ENCODE measurements around the gene ERG. TPM values are rescaled to one million over a fixed set of nuclear protein-coding genes. Genes with fewer than 3 reads are reported as not detected.

ERG gene
- total and polyA plus RNA-seq, 2 donors: 3.9 to 5.8 TPM

DNA sequence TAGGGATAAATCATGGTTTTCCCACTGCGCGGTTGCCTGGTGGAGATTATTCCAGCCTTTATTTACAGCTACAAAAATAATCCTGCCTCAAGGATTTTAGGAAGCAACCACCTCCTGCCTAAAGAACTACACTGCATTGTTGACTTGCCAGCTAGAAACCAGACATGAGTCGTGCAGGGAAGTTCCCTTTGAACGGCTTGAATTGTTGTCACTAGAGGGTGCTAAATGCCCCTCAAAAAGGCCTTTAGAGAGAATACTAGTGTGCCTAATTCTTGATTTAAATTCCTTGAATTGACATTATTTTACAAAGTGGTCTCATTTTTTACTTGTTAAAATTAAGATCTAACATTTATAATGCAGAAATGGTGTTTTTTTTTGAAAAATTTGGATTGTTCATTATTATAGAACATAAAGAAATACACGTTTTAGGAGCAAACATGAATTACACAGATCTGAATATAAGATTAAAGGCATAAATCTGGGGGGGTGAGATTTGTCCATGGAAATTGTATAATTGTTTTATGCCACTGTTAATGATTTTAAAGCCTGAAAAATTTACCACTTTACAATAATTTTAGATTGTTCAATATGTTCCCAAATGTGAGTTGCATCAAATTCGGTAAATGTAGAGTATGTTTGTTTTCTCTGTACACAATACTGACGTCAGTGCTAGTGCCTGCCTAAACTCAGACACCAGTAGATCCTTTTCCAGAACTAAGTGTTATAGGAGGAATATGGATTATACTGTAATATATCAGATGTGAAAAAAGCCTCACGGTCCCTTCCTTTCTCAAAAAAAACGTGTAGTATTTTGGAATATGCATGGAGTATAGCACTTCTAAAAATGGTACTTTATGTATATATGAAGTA is 7.6 kb upstream of the ERG start:
- no peak overlapping the region for H3K4me3 ChIP-seq (ENCODE audit: low read length in 2 of 2)
- 48% methylated on average over 9 of the region's 9 CpGs for whole genome bisulfite sequencing
- H3K27me3 ChIP-seq (ENCODE audit: control insufficient read depth in 2 of 2, insufficient read depth in 1 of 2, low read length in 1 of 2): no peaks in the 10 kb centered on the region
- H3K36me3 ChIP-seq (ENCODE audit: control insufficient read depth in 2 of 2, insufficient read depth in 2 of 2, low read length in 1 of 2): no peaks in the 10 kb centered on the region
- H3K4me1 ChIP-seq (ENCODE audit: control insufficient read depth in 2 of 2, insufficient read depth in 2 of 2, low read length in 2 of 2): peaks cover 9% of the 10 kb centered on the region in 2 donors
- peaks cover 0 to 3% of the 10 kb centered on the region in 2 donors for H3K9me3 ChIP-seq (ENCODE audit: control insufficient read depth in 2 of 2, insufficient read depth in 1 of 2, low read length in 1 of 2)
- DNase-seq (ENCODE audit: low read depth in 6 of 9, low spot score in 9 of 9): peak in 8 of 9 donors; percentile 36 to 85 (median 52)
- H3K27ac ChIP-seq (ENCODE audit: low read depth in 1 of 2, low read length in 1 of 2): no peak overlapping the region

DNA sequence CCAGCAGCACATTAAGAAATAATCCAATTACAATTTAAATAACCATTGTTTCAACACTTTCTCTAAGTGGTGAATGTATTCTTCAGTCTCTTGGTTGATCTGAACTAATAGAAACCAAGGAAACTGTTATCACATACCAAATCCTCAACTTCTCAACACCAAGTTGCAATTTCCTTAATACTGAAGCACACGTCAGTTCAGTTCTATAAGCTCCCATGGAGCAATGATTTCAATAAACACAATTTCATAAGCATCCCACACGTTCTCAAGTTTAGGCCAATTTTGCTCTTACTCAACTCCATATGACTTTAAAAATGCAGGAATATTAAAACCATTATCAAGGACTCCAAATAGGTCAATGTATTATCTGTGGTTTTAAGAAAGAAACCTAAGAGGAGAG is 5.8 kb upstream of the ERG start:
- H3K9me3 ChIP-seq (ENCODE audit: control insufficient read depth in 2 of 2, insufficient read depth in 1 of 2, low read length in 1 of 2): peaks cover 0 to 3% of the 10 kb centered on the region in 2 donors
- H3K27ac ChIP-seq (ENCODE audit: low read depth in 1 of 2, low read length in 1 of 2): no peak overlapping the region
- H3K4me3 ChIP-seq (ENCODE audit: low read length in 2 of 2): no peak overlapping the region
- WGBS: 97% methylated on average over 2 of the region's 2 CpGs
- DNase-seq (ENCODE audit: low read depth in 6 of 9, low spot score in 9 of 9): no peak
- H3K36me3 ChIP-seq (ENCODE audit: control insufficient read depth in 2 of 2, insufficient read depth in 2 of 2, low read length in 1 of 2): no peaks in the 10 kb centered on the region
- no peaks in the 10 kb centered on the region for H3K27me3 ChIP-seq (ENCODE audit: control insufficient read depth in 2 of 2, insufficient read depth in 1 of 2, low read length in 1 of 2)
- peaks cover 9% of the 10 kb centered on the region in 2 donors for H3K4me1 ChIP-seq (ENCODE audit: control insufficient read depth in 2 of 2, insufficient read depth in 2 of 2, low read length in 2 of 2)

DNA sequence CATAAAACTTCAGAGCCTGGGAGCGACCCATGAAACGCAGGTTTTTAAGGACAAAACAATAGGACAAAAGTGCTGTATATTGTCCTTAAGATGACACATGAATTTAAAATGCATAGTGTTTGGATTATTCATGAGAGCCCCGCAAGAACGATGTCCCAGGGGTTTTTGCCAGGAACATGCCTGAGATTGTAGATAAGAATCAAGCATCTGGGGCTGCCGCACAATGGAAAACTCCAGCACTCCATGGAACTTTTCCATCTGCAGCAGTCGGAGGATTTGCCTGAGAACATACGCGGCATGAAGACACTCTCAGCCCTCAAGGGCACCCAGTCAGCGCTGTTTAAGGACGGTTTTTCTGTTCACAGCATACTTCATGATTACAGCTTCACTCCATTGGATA is 5.3 kb upstream of the ERG start:
- Histone ChIP-seq H3K4me3 (ENCODE audit: low read length in 2 of 2) (no peak overlapping the region), H3K4me1 (ENCODE audit: control insufficient read depth in 2 of 2, insufficient read depth in 2 of 2, low read length in 2 of 2) (peaks cover 11% of the 10 kb centered on the region in 2 donors), H3K27ac (ENCODE audit: low read depth in 1 of 2, low read length in 1 of 2) (no peak overlapping the region), H3K36me3 (ENCODE audit: control insufficient read depth in 2 of 2, insufficient read depth in 2 of 2, low read length in 1 of 2) (no peaks in the 10 kb centered on the region), H3K9me3 (ENCODE audit: control insufficient read depth in 2 of 2, insufficient read depth in 1 of 2, low read length in 1 of 2) (peaks cover 0 to 3% of the 10 kb centered on the region in 2 donors), H3K27me3 (ENCODE audit: control insufficient read depth in 2 of 2, insufficient read depth in 1 of 2, low read length in 1 of 2) (peaks cover 0 to 1% of the 10 kb centered on the region in 2 donors)
- WGBS: 95% methylated on average over 10 of the region's 10 CpGs
- no peak for DNase-seq (ENCODE audit: low read depth in 6 of 9, low spot score in 9 of 9)

DNA sequence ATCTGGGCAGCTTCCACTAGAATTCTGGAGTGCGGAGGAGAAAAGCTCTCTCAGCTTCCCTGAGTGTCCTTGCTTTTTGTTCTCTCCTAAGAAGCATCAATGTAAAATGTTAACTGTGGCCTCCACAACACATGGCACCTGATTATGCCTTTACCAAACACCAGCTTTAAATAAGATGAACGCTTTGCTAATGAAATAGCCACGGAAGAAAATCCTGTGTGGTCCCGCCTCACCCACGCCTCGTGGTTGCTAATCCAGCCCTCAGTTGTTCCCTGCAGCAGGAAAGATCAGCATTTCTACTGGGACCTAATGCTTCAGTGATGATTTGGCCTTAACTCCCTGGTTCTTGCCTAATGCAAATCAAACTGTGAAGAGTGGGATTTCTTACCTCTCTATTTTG is 1.8 kb upstream of the ERG start:
- Histone ChIP-seq H3K27me3 (ENCODE audit: control insufficient read depth in 2 of 2, insufficient read depth in 1 of 2, low read length in 1 of 2) (peaks cover 0 to 5% of the 10 kb centered on the region in 2 donors), H3K4me1 (ENCODE audit: control insufficient read depth in 2 of 2, insufficient read depth in 2 of 2, low read length in 2 of 2) (peaks cover 11 to 13% of the 10 kb centered on the region in 2 donors), H3K27ac (ENCODE audit: low read depth in 1 of 2, low read length in 1 of 2) (no peak overlapping the region), H3K36me3 (ENCODE audit: control insufficient read depth in 2 of 2, insufficient read depth in 2 of 2, low read length in 1 of 2) (no peaks in the 10 kb centered on the region), H3K4me3 (ENCODE audit: low read length in 2 of 2) (no peak overlapping the region), H3K9me3 (ENCODE audit: control insufficient read depth in 2 of 2, insufficient read depth in 1 of 2, low read length in 1 of 2) (no peaks in the 10 kb centered on the region)
- DNase-seq (ENCODE audit: low read depth in 6 of 9, low spot score in 9 of 9): no peak
- 87% methylated on average over 6 of the region's 6 CpGs for WGBS

DNA sequence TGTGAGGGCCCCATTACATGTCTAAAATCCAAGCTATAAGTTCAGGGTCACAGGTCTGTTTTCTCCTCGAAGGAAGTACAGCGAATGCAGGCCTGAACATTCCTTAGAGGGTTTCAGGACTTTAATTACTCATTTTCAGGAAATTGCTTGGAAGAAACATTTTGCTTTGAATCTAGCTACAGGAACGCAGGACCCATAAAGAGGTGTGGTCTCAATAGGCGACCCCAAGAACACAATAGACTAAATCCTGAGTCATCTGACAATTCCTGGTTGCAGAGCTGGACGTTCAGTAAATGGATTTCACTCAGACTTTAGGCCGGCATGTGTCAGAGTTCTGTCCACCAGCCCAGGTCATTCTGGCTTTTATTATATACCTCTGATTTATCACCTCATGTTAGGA is 1.0 kb upstream of the ERG start:
- Histone ChIP-seq H3K27me3 (ENCODE audit: control insufficient read depth in 2 of 2, insufficient read depth in 1 of 2, low read length in 1 of 2) (peaks cover 0 to 5% of the 10 kb centered on the region in 2 donors), H3K4me1 (ENCODE audit: control insufficient read depth in 2 of 2, insufficient read depth in 2 of 2, low read length in 2 of 2) (peaks cover 15 to 17% of the 10 kb centered on the region in 2 donors), H3K4me3 (ENCODE audit: low read length in 2 of 2) (no peak overlapping the region), H3K9me3 (ENCODE audit: control insufficient read depth in 2 of 2, insufficient read depth in 1 of 2, low read length in 1 of 2) (no peaks in the 10 kb centered on the region), H3K36me3 (ENCODE audit: control insufficient read depth in 2 of 2, insufficient read depth in 2 of 2, low read length in 1 of 2) (no peaks in the 10 kb centered on the region), H3K27ac (ENCODE audit: low read depth in 1 of 2, low read length in 1 of 2) (no peak overlapping the region)
- DNase-seq (ENCODE audit: low read depth in 6 of 9, low spot score in 9 of 9): no peak
- 51% methylated on average over 6 of the region's 6 CpGs for WGBS

DNA sequence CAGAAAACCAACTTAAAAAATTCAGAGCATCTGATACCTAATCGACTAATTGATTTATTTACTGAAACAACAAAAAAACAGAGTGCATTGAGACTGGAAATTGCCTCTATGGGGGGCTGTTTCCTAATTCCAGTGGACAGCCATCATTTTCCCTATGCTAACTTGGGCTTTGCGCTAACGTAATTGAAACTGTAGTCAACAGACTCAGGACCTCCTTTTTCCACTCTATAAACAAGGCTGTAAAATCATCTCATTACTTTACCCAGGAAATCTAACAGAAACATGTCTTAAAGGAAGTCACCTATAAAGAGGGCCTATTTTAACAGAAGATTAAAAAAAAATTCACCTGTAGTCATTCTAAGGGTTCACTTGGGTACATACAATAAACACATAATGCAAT is 2.1 kb downstream of the ERG start:
- no peaks in the 10 kb centered on the region for H3K36me3 ChIP-seq (ENCODE audit: control insufficient read depth in 2 of 2, insufficient read depth in 2 of 2, low read length in 1 of 2)
- peaks cover 20 to 25% of the 10 kb centered on the region in 2 donors for H3K4me1 ChIP-seq (ENCODE audit: control insufficient read depth in 2 of 2, insufficient read depth in 2 of 2, low read length in 2 of 2)
- no peak overlapping the region for H3K4me3 ChIP-seq (ENCODE audit: low read length in 2 of 2)
- no peak for DNase-seq (ENCODE audit: low read depth in 6 of 9, low spot score in 9 of 9)
- peak overlapping the region in 1 of 2 donors; percentile 70 for H3K27ac ChIP-seq (ENCODE audit: low read depth in 1 of 2, low read length in 1 of 2)
- H3K9me3 ChIP-seq (ENCODE audit: control insufficient read depth in 2 of 2, insufficient read depth in 1 of 2, low read length in 1 of 2): no peaks in the 10 kb centered on the region
- WGBS: 21% methylated on average over 3 of the region's 3 CpGs
- peaks cover 0 to 5% of the 10 kb centered on the region in 2 donors for H3K27me3 ChIP-seq (ENCODE audit: control insufficient read depth in 2 of 2, insufficient read depth in 1 of 2, low read length in 1 of 2)

DNA sequence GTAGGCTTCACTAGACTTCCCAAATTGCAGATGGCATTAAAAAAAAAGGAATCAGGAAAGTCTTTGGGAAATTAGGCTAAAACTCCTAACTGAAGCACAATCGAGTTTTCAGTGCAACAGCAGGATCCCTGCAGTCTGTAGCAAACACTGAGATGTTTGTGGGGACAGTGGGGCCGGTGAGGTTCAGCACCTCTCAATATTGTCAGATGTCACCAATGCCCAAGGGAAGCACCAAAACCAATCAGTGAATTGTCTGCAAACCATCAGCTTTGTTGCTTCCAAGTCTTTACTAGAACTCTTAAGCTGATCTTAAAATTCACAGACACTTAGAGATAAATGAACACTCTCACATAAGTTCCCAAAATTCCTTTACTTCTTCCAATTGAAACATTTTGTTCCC is 2.6 kb downstream of the ERG start:
- peaks cover 0 to 5% of the 10 kb centered on the region in 2 donors for H3K27me3 ChIP-seq (ENCODE audit: control insufficient read depth in 2 of 2, insufficient read depth in 1 of 2, low read length in 1 of 2)
- peak overlapping the region in 1 of 2 donors; percentile 7 for H3K4me3 ChIP-seq (ENCODE audit: low read length in 2 of 2)
- H3K9me3 ChIP-seq (ENCODE audit: control insufficient read depth in 2 of 2, insufficient read depth in 1 of 2, low read length in 1 of 2): no peaks in the 10 kb centered on the region
- peak overlapping the region in 1 of 2 donors; percentile 70 for H3K27ac ChIP-seq (ENCODE audit: low read depth in 1 of 2, low read length in 1 of 2)
- 6% methylated on average over 2 of the region's 2 CpGs for WGBS
- DNase-seq (ENCODE audit: low read depth in 6 of 9, low spot score in 9 of 9): no peak
- H3K36me3 ChIP-seq (ENCODE audit: control insufficient read depth in 2 of 2, insufficient read depth in 2 of 2, low read length in 1 of 2): no peaks in the 10 kb centered on the region
- peaks cover 20 to 26% of the 10 kb centered on the region in 2 donors for H3K4me1 ChIP-seq (ENCODE audit: control insufficient read depth in 2 of 2, insufficient read depth in 2 of 2, low read length in 2 of 2)

DNA sequence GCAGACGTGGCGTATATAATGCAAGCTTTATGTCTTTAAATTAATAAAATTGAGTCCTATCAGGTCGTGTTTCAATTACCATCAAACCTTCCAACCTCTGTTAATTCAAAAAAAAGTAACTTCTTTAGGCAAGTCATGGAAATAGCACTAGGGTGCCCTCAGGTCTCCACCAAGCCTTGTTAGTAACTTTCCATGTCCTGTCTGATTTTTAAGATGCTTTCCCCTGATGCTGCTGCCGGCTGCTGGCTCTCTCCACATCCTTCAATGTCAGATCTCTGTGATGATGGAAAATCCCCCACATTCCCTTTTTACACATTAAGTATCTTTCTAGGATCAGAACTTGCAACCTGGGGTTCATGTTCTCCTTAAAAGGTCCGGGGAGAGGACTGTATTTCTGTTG is 3.0 kb downstream of the ERG start:
- Histone ChIP-seq H3K4me1 (ENCODE audit: control insufficient read depth in 2 of 2, insufficient read depth in 2 of 2, low read length in 2 of 2) (peaks cover 20 to 30% of the 10 kb centered on the region in 2 donors), H3K4me3 (ENCODE audit: low read length in 2 of 2) (peak overlapping the region in 1 of 2 donors; percentile 7), H3K27me3 (ENCODE audit: control insufficient read depth in 2 of 2, insufficient read depth in 1 of 2, low read length in 1 of 2) (peaks cover 0 to 5% of the 10 kb centered on the region in 2 donors), H3K27ac (ENCODE audit: low read depth in 1 of 2, low read length in 1 of 2) (peak overlapping the region in 1 of 2 donors; percentile 70), H3K9me3 (ENCODE audit: control insufficient read depth in 2 of 2, insufficient read depth in 1 of 2, low read length in 1 of 2) (no peaks in the 10 kb centered on the region), H3K36me3 (ENCODE audit: control insufficient read depth in 2 of 2, insufficient read depth in 2 of 2, low read length in 1 of 2) (no peaks in the 10 kb centered on the region)
- 11% methylated on average over 5 of the region's 5 CpGs for WGBS
- DNase-seq (ENCODE audit: low read depth in 6 of 9, low spot score in 9 of 9): no peak

DNA sequence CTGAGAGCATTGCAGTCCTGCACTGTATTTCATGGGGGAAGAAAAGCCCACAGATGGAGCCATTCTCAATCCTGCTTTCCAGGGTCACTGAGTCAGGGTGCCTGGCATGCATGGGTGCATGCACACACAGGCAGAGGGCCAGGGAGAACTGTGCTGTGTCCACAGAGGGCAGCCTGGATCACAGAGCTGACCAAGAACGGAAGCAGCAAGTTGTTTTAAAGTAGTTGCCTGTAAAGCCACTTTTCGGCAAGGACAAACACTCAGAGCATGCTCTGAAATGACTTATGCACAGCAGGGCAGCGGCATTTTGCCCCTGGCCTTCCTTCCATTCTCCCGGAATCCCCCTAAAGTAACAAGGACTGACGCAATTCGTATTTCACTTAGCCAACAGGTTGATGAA is 3.6 kb downstream of the ERG start:
- Histone ChIP-seq H3K36me3 (ENCODE audit: control insufficient read depth in 2 of 2, insufficient read depth in 2 of 2, low read length in 1 of 2) (no peaks in the 10 kb centered on the region), H3K4me3 (ENCODE audit: low read length in 2 of 2) (no peak overlapping the region), H3K4me1 (ENCODE audit: control insufficient read depth in 2 of 2, insufficient read depth in 2 of 2, low read length in 2 of 2) (peaks cover 20 to 31% of the 10 kb centered on the region in 2 donors), H3K27ac (ENCODE audit: low read depth in 1 of 2, low read length in 1 of 2) (peak overlapping the region in 1 of 2 donors; percentile 70), H3K9me3 (ENCODE audit: control insufficient read depth in 2 of 2, insufficient read depth in 1 of 2, low read length in 1 of 2) (no peaks in the 10 kb centered on the region), H3K27me3 (ENCODE audit: control insufficient read depth in 2 of 2, insufficient read depth in 1 of 2, low read length in 1 of 2) (peaks cover 0 to 5% of the 10 kb centered on the region in 2 donors)
- DNase-seq (ENCODE audit: low read depth in 6 of 9, low spot score in 9 of 9): no peak
- 15% methylated on average over 6 of the region's 6 CpGs for WGBS
